Measurements from ENCODE around the gene ROR2.

ROR2 gene

GRCh38 chr9:91908293-91908623 lies 41.8 kb downstream of the ROR2 start:
- H3K4me1 ChIP-seq (ENCODE audit: control insufficient read depth in 2 of 2, insufficient read depth in 1 of 2, low read depth in 1 of 2, low read length in 2 of 2), result peaks cover 10 to 19% of the 10 kb centered on the region in 2 donors
- no peak overlapping the region for H2AK5ac ChIP-seq (ENCODE audit: low read depth, low read length)
- no peak overlapping the region for H3K4ac ChIP-seq (ENCODE audit: low read length)
- no peak overlapping the region for H3K9ac ChIP-seq (ENCODE audit: low read depth, low read length, poor library complexity)
- H2BK5ac ChIP-seq (ENCODE audit: low read length), result no peak overlapping the region
- no peak overlapping the region for H3K4me2 ChIP-seq (ENCODE audit: insufficient read depth, low read length, poor library complexity, severe bottlenecking)
- H4K91ac ChIP-seq (ENCODE audit: low read depth, low read length, poor library complexity), result no peak overlapping the region
- H4K8ac ChIP-seq (ENCODE audit: low read depth, low read length), result no peak overlapping the region
- peaks cover 0 to 3% of the 10 kb centered on the region in 2 donors for H3K36me3 ChIP-seq (replicated peaks in 1 of 2; ENCODE audit: control insufficient read depth in 2 of 2, insufficient read depth in 2 of 2, low read length in 2 of 2)
- H3K79me1 ChIP-seq (ENCODE audit: low read depth, low read length), result peaks cover 12% of the 10 kb centered on the region
- whole genome bisulfite sequencing, 2 donors (ENCODE audit: extremely low coverage in 2 of 2, insufficient read length in 2 of 2, insufficient replicate concordance in 1 of 2), result no CpG with 5 or more reads among the region's 2 CpGs
- no peak overlapping the region for H3K14ac ChIP-seq (ENCODE audit: low read length)
- H2AFZ ChIP-seq (ENCODE audit: low read length), result no peak overlapping the region
- H3K18ac ChIP-seq (ENCODE audit: low read length), result no peak overlapping the region
- H2BK12ac ChIP-seq (ENCODE audit: low read length), result no peak overlapping the region
- no peak overlapping the region for H3K23ac ChIP-seq (ENCODE audit: low read depth, low read length, poor library complexity)
- no peak overlapping the region for H3K27ac ChIP-seq (replicated peaks; ENCODE audit: low read length)
- H3K9me3 ChIP-seq (replicated peaks in 1 of 2; ENCODE audit: control insufficient read depth in 2 of 2, insufficient read depth in 1 of 2, low read depth in 1 of 2, low read length in 2 of 2), result no peaks in the 10 kb centered on the region
- DNase-seq (ENCODE audit: low spot score), result no peak
- H2BK15ac ChIP-seq (ENCODE audit: low read length), result no peak overlapping the region
- H3K27me3 ChIP-seq (ENCODE audit: control insufficient read depth in 3 of 3, insufficient read depth in 3 of 3, low read depth in 1 of 3, low read length in 3 of 3), result no peaks in the 10 kb centered on the region
- no peak overlapping the region for H3K4me3 ChIP-seq (ENCODE audit: low read length in 2 of 2)
- no peak overlapping the region for H2BK120ac ChIP-seq (ENCODE audit: low read depth, low read length)

- H3K4me2 ChIP-seq (ENCODE audit: insufficient read depth, low read length, poor library complexity, severe bottlenecking), result no peak overlapping the region
- WGBS, 2 donors (ENCODE audit: extremely low coverage in 2 of 2, insufficient read length in 2 of 2, insufficient replicate concordance in 1 of 2), result no CpG with 5 or more reads among the region's 8 CpGs
- peaks cover 10 to 20% of the 10 kb centered on the region in 2 donors for H3K4me1 ChIP-seq (ENCODE audit: control insufficient read depth in 2 of 2, insufficient read depth in 1 of 2, low read depth in 1 of 2, low read length in 2 of 2)
- H3K27ac ChIP-seq (replicated peaks; ENCODE audit: low read length), result no peak overlapping the region
- no peak overlapping the region for H2AK5ac ChIP-seq (ENCODE audit: low read depth, low read length)
- H3K4ac ChIP-seq (ENCODE audit: low read length), result no peak overlapping the region
- no peak overlapping the region for H4K91ac ChIP-seq (ENCODE audit: low read depth, low read length, poor library complexity)
- H3K36me3 ChIP-seq (replicated peaks in 1 of 2; ENCODE audit: control insufficient read depth in 2 of 2, insufficient read depth in 2 of 2, low read length in 2 of 2), result peaks cover 0 to 2% of the 10 kb centered on the region in 2 donors
- no peak overlapping the region for H2BK120ac ChIP-seq (ENCODE audit: low read depth, low read length)
- H3K4me3 ChIP-seq (ENCODE audit: low read length in 2 of 2), result no peak overlapping the region
- H4K8ac ChIP-seq (ENCODE audit: low read depth, low read length), result no peak overlapping the region
- no peak overlapping the region for H2BK5ac ChIP-seq (ENCODE audit: low read length)
- no peak overlapping the region for H3K9ac ChIP-seq (ENCODE audit: low read depth, low read length, poor library complexity)
- no peaks in the 10 kb centered on the region for H3K9me3 ChIP-seq (replicated peaks in 1 of 2; ENCODE audit: control insufficient read depth in 2 of 2, insufficient read depth in 1 of 2, low read depth in 1 of 2, low read length in 2 of 2)
- H3K79me1 ChIP-seq (ENCODE audit: low read depth, low read length), result peaks cover 12% of the 10 kb centered on the region
- no peak overlapping the region for H2BK15ac ChIP-seq (ENCODE audit: low read length)
- no peak for DNase-seq (ENCODE audit: low spot score)
- H3K18ac ChIP-seq (ENCODE audit: low read length), result no peak overlapping the region
- H3K23ac ChIP-seq (ENCODE audit: low read depth, low read length, poor library complexity), result no peak overlapping the region
- no peak overlapping the region for H2BK12ac ChIP-seq (ENCODE audit: low read length)
- H2AFZ ChIP-seq (ENCODE audit: low read length), result no peak overlapping the region
- H3K27me3 ChIP-seq (ENCODE audit: control insufficient read depth in 3 of 3, insufficient read depth in 3 of 3, low read depth in 1 of 3, low read length in 3 of 3), result no peaks in the 10 kb centered on the region
- H3K14ac ChIP-seq (ENCODE audit: low read length), result no peak overlapping the region
Observed at GRCh38 chr9:91907484-91908292, 42.3 kb downstream of the ROR2 start.

- Histone ChIP-seq H2BK120ac (ENCODE audit: low read depth, low read length) (no peak overlapping the region), H3K23ac (ENCODE audit: low read depth, low read length, poor library complexity) (peak overlapping the region; percentile 90), H3K79me1 (ENCODE audit: low read depth, low read length) (peaks cover 11% of the 10 kb centered on the region), H2BK12ac (ENCODE audit: low read length) (peak overlapping the region; percentile 79), H3K18ac (ENCODE audit: low read length) (peak overlapping the region; percentile 82), H4K8ac (ENCODE audit: low read depth, low read length) (peak overlapping the region; percentile 49), H3K4me1 (ENCODE audit: control insufficient read depth in 2 of 2, insufficient read depth in 1 of 2, low read depth in 1 of 2, low read length in 2 of 2) (peaks cover 14 to 23% of the 10 kb centered on the region in 2 donors), H3K4me2 (ENCODE audit: insufficient read depth, low read length, poor library complexity, severe bottlenecking) (no peak overlapping the region), H3K36me3 (replicated peaks in 1 of 2; ENCODE audit: control insufficient read depth in 2 of 2, insufficient read depth in 2 of 2, low read length in 2 of 2) (no peaks in the 10 kb centered on the region), H3K14ac (ENCODE audit: low read length) (peak overlapping the region; percentile 51), H4K91ac (ENCODE audit: low read depth, low read length, poor library complexity) (no peak overlapping the region), H3K9ac (ENCODE audit: low read depth, low read length, poor library complexity) (no peak overlapping the region), H2AFZ (ENCODE audit: low read length) (no peak overlapping the region), H3K27ac (replicated peaks; ENCODE audit: low read length) (no peak overlapping the region), H2BK15ac (ENCODE audit: low read length) (no peak overlapping the region), H2AK5ac (ENCODE audit: low read depth, low read length) (peak overlapping the region; percentile 50), H3K4me3 (ENCODE audit: low read length in 2 of 2) (no peak overlapping the region), H3K4ac (ENCODE audit: low read length) (no peak overlapping the region), H3K27me3 (ENCODE audit: control insufficient read depth in 3 of 3, insufficient read depth in 3 of 3, low read depth in 1 of 3, low read length in 3 of 3) (no peaks in the 10 kb centered on the region), H3K9me3 (replicated peaks in 1 of 2; ENCODE audit: control insufficient read depth in 2 of 2, insufficient read depth in 1 of 2, low read depth in 1 of 2, low read length in 2 of 2) (no peaks in the 10 kb centered on the region), H2BK5ac (ENCODE audit: low read length) (no peak overlapping the region)
- no CpG with 5 or more reads among the region's 11 CpGs for WGBS, 2 donors (ENCODE audit: extremely low coverage in 2 of 2, insufficient read length in 2 of 2, insufficient replicate concordance in 1 of 2)
- DNase-seq (ENCODE audit: low spot score), result no peak
Observed at GRCh38 chr9:91905991-91906469, 44.0 kb downstream of the ROR2 start.

- Histone ChIP-seq H2AFZ (ENCODE audit: low read length) (no peak overlapping the region), H3K27me3 (ENCODE audit: control insufficient read depth in 3 of 3, insufficient read depth in 3 of 3, low read depth in 1 of 3, low read length in 3 of 3) (no peaks in the 10 kb centered on the region), H3K36me3 (replicated peaks in 1 of 2; ENCODE audit: control insufficient read depth in 2 of 2, insufficient read depth in 2 of 2, low read length in 2 of 2) (no peaks in the 10 kb centered on the region), H3K18ac (ENCODE audit: low read length) (no peak overlapping the region), H3K4me2 (ENCODE audit: insufficient read depth, low read length, poor library complexity, severe bottlenecking) (no peak overlapping the region), H3K79me1 (ENCODE audit: low read depth, low read length) (peaks cover 11% of the 10 kb centered on the region), H3K23ac (ENCODE audit: low read depth, low read length, poor library complexity) (no peak overlapping the region), H3K9ac (ENCODE audit: low read depth, low read length, poor library complexity) (no peak overlapping the region), H3K4me3 (ENCODE audit: low read length in 2 of 2) (no peak overlapping the region), H4K8ac (ENCODE audit: low read depth, low read length) (peak overlapping the region; percentile 87), H2AK5ac (ENCODE audit: low read depth, low read length) (no peak overlapping the region), H4K91ac (ENCODE audit: low read depth, low read length, poor library complexity) (no peak overlapping the region), H2BK120ac (ENCODE audit: low read depth, low read length) (no peak overlapping the region), H2BK12ac (ENCODE audit: low read length) (no peak overlapping the region), H3K14ac (ENCODE audit: low read length) (no peak overlapping the region), H2BK5ac (ENCODE audit: low read length) (no peak overlapping the region), H3K27ac (replicated peaks; ENCODE audit: low read length) (no peak overlapping the region), H3K4ac (ENCODE audit: low read length) (no peak overlapping the region), H3K9me3 (replicated peaks in 1 of 2; ENCODE audit: control insufficient read depth in 2 of 2, insufficient read depth in 1 of 2, low read depth in 1 of 2, low read length in 2 of 2) (no peaks in the 10 kb centered on the region), H2BK15ac (ENCODE audit: low read length) (no peak overlapping the region), H3K4me1 (ENCODE audit: control insufficient read depth in 2 of 2, insufficient read depth in 1 of 2, low read depth in 1 of 2, low read length in 2 of 2) (peaks cover 14 to 25% of the 10 kb centered on the region in 2 donors)
- WGBS, 2 donors (ENCODE audit: extremely low coverage in 2 of 2, insufficient read length in 2 of 2, insufficient replicate concordance in 1 of 2), result 100% methylated on average over 1 of the region's 1 CpG; no CpG with 5 or more reads in 1 of the 2 donors
- DNase-seq (ENCODE audit: low spot score), result no peak
Observed at GRCh38 chr9:91905237-91905650, 44.8 kb downstream of the ROR2 start.
